Stimulated activated CD4-positive, alpha-beta T cell treated with anti-CD3 and anti-CD28 coated beads, Interleukin-12 subunit alpha, Interleukin-12 subunit beta, amount 100 ng/mL, for 24 hours (primary cell): Measurements from ENCODE around the gene RFTN1.

Source experiments
- DNase-seq, 2 experiments: peaks; one replicate each; pipeline ENCODE4 v3.0.0-alpha.2; 2020; ENCODE audit warnings: low read depth in 2 of 2

Gene RFTN1

GRCh38 chr3:16410659-16411058 lies 102.8 kb downstream of the RFTN1 start:
- no peak for DNase-seq

DNA sequence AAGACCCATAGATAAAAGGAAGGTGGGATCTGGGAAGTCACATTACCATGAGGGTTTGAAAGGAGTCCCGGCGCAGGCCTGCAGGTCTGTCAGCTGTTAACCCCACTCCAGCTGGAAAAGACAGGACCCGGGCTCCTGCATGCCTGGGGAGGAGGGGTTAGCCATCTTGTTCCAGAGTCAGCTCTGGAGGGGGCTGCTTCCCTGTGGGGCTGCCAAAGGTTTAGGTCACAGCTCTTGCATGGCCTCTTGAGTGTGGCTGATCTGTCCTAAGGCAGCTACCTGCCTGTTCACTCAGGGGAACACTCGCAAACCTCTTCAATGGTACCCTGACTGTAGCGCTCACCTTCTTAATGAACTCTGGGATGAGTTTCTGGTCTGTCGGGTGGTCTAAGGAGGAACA lies 104.5 kb downstream of the RFTN1 start:
- DNase-seq, result no peak

DNA sequence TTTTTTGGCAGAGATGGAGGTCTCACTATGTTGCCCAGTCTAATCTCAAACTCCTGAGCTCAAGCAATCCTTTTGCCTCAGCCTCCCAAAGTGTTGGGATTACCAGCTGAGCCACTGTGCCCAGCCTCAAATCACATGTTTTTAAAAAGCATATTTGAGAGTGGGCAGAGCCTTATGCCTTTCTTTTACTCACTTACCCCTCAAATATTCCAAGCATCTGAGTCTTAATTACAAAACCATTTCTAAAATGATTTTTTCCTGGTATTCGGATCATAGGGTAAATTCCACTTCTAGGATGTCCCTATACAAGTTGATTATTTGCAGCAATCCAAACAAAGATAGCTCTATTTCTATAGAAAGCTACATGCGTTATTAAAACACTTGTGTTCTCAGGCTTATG lies 106.1 kb downstream of the RFTN1 start:
- DNase-seq, result no peak

GRCh38 chr3:16406579-16406978 lies 106.9 kb downstream of the RFTN1 start:
- DNase-seq, result no peak

GRCh38 chr3:16406166-16406565 lies 107.3 kb downstream of the RFTN1 start:
- no peak for DNase-seq

DNA sequence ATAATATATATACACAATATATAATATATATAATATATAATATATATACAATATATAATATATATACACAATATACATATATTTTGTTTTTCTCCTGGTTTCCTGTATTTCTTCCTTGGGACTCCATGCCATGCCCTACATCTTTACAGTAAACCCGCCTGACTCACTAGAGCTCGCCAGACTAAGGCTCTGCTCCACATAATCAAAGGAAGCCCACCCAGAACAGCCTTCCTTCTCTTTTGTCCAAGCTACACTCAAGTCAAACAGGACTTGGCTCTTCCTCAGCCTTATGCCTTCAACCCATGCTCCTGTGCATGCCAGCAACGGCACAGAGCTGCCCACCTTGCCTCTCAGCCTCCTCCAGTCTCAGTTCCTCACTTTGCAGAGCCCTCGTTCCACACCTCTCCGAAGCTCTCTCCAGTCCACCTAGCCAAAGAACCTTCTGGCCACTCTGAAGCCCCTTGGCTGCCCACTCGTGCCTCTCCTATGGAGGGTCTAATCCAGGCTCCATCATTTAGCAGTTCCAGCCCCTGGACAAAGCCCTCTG lies 109.1 kb downstream of the RFTN1 start:
- no peak for DNase-seq

DNA sequence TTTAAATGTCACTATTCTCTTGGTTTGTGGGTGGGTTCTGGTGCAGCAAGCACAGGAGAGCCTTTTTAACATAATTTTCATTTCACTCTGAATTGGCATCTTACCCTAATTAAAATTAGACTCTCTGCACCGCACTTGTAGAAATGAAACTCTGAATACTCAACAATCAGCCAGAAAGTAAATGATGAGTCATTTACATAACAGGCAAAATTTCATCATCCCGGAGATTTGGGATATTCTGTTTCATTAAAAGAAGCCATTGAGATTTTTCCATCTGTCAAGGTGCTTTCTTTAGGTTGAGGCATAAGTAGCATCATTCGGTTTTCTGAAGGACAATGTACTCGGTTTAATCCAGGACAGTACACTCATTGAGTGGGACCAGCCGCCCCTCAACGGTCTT lies 111.0 kb downstream of the RFTN1 start:
- no peak for DNase-seq

DNA sequence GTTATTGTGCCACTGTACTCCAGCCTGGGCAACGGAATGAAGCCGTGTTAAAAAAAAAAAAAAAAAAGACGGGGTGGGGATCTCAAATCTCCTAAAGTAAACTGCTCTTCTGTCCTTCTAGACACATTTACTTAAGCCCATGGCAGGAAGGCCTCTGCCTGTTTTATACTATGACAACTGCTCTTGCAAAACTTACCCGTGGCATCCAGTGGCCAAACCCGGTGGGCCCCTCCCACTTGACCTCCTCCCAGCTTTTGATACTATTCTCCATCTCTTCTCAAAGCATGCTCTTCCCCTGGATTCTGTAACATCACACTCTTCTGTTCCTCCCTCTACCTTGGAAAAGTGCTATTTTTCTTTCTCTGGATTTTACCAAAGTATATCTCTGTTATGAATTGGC lies 112.2 kb downstream of the RFTN1 start:
- no peak for DNase-seq

GRCh38 chr3:16400106-16400931 lies 113.2 kb downstream of the RFTN1 start:
- no peak for DNase-seq

GRCh38 chr3:16399473-16399872 lies 114.0 kb downstream of the RFTN1 start:
- DNase-seq, result no peak

- DNase-seq, result no peak
Observed at GRCh38 chr3:16398648-16399047, 114.9 kb downstream of the RFTN1 start.

DNA sequence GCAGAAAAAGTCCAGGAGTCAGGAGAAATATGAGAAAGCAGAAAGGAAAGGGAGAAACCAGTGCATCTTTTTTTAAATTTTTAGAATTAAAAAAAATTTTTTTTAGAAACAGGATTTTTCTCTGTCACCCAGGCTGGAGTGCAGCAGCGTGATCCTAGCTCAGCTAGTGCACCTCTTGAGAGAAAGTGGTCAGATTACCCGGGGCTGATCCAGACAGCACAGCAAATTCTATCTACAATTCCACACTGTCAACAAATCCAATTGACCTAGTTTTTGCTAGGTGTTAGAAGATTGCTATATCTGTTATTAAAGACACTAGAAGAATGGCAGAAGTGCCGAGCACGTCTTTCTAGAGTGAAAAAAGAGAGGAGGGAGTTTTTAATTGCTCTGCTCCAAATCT lies 117.3 kb downstream of the RFTN1 start:
- DNase-seq, result no peak

- DNase-seq, result no peak
Observed at GRCh38 chr3:16395212-16395611, 118.3 kb downstream of the RFTN1 start.

DNA sequence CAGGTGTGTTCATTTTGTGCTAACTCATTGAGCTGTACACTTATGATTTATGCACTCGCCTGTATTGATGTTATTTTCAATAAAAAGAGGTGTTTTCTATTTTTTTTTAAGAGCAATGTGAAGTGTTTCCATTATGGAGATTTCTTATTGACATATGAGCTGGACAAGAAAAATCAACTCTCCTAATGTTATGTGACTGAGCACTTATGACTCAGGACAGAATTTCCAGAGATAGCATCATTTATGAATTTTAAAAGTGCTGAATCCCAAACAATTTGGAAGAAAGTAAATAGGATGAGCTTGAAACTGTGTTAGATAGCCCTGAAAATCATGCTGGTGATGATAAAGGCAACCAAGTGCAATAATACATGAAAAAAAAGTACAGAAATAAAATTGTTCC lies 118.9 kb downstream of the RFTN1 start:
- DNase-seq, result no peak

DNA sequence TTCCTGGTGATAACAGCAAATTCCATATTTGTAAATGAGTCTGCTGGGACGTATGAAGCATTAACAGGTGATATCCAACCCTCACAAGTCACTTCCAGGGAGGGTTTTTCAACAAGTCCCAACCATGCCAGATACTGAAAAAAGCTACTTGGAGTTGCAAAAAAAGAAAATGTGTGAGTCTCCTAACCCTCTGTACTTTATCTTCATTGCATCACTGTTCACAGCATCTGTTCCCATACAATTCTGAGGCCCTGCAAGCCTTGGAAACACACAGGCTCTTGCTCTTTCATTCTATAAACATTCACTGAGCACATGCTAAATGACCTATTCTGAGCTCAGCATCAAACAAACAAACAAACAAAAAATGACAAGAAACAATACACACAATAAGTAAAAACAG lies 120.8 kb downstream of the RFTN1 start:
- DNase-seq, result no peak

DNA sequence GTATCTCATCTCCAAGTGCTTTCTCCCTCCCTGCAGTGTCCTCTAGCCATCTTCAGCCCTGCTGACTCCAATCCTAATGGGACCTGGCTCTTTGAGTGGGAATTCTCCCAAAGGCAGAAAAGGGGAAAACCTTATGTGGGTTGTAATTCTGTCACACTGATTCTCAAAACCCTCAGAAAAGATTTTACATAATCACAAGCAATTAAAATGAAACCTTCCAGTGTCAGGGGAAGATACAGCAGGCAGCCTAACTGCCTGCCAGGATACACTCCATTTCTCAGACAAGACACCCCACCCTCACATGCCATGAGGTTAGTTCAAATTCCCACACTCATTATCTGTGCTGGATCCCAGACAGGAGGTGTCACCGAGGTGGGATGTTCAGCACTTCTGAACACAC lies 121.4 kb downstream of the RFTN1 start:
- no peak for DNase-seq

DNA sequence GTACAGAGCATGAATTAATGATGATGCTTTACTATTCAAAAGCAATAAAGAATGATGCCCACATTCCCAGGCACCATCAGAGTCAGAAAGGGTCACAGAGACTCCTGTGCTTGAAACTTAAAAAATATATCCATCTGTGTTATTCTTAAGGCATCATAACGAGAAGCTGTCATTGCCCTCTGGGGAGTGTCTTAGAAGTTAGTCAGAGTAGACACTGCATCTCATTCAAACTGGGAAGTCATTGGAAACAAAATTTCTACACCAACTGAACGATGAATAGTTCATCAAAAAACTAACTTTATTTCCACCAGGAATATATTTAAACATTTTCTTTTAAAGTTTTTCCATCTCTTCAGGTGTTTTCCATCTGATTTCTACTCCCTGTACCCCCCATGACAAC lies 122.9 kb downstream of the RFTN1 start:
- no peak for DNase-seq

DNA sequence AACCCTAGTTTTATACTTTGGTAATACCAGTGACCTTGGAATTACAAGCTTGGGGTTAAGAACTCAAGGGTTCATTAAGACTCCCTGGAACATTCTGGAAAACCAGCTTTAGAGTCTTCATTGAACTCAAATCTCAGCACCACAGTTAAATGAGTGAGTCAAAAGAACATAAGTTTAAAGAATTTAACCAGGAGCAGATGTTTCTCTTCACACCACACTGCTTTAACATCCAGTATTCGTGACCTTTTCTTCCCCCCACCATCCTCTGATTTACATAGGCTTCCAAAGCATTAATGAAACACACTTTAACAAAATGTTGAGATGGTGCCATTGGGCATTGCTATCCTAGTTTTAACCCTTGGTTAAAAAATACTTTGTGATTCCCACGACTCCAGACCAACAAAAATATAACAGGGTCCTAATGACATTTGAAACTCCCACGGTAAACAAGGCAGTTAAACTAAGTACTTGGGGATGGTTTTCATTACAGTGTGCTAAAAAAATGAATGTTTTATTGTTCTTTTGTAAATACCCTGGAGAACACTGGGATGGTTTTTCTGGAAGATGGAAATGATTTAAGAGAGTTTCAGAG lies 124.6 kb downstream of the RFTN1 start:
- no peak for DNase-seq

GRCh38 chr3:16386561-16386960 lies 126.9 kb downstream of the RFTN1 start:
- no peak for DNase-seq

DNA sequence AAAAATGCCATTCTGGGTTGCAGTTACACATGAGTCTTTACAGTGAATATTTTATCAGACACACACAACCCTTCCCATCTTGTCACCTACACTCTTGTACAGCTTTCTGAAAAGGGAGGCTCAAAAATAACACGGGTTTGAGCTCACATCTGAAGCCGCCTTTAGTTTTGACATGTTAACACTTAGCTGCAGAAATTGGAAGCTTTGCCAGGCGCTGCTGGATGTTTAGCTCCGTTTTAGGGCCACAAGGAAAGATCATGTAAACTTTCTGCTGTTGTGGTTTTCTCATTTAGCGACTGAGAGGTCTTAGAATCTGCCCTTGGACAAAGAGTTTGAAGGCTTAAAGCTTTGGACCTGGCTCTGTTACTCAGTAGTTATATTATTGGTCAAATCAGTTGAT lies 128.3 kb downstream of the RFTN1 start:
- DNase-seq, result no peak

GRCh38 chr3:16383864-16384263 lies 129.6 kb downstream of the RFTN1 start:
- no peak for DNase-seq

GRCh38 chr3:16382845-16383244 lies 130.7 kb downstream of the RFTN1 start:
- no peak for DNase-seq

GRCh38 chr3:16381426-16381825 lies 132.1 kb downstream of the RFTN1 start:
- no peak for DNase-seq
